SK-N-SH treated with all-trans-retinoic acid at 6 μM for 48 hours (cell line): ENCODE results near the gene HAVCR2.

Source experiments
- ATAC-seq: fragments of 200-7000 bp; cut with Tn5 transposase; 3 replicates; pipeline ENCODE4 v1.9.1; 2020; ENCODE audit warnings: mild to moderate bottlenecking, moderate library complexity
- ARNTL ChIP-seq: fragments of 450-650 bp; formaldehyde crosslinking; IDR thresholded peaks from 2 replicates; pipeline ENCODE4 v1.5.0; 2020; ENCODE audit warnings: low read depth, mild to moderate bottlenecking, moderate library complexity, borderline replicate concordance
- BACH2 ChIP-seq: fragments of 250-450 bp; sonication (Bioruptor Pico); IDR thresholded peaks from 2 replicates; pipeline ENCODE4 v1.9.0; 2021; ENCODE audit warnings: mild to moderate bottlenecking, borderline replicate concordance
- ESRRG ChIP-seq: fragments of 250-450 bp; sonication (Bioruptor Pico); IDR thresholded peaks from 2 replicates; pipeline ENCODE4 v1.6.1; 2021; ENCODE audit warnings: mild to moderate bottlenecking
- ISL1 ChIP-seq: fragments of 250-450 bp; sonication (Bioruptor Pico); IDR thresholded peaks from 2 replicates; pipeline ENCODE4 v2.1.2; 2022; ENCODE audit warnings: mild to moderate bottlenecking, moderate library complexity
- TCF4 ChIP-seq: fragments of 250-450 bp; sonication (Bioruptor Pico); IDR thresholded peaks from 2 replicates; pipeline ENCODE4 v1.8.0; 2021; ENCODE audit warnings: mild to moderate bottlenecking, moderate library complexity, borderline replicate concordance
- ZC3H10 ChIP-seq: fragments of 250-450 bp; sonication (Bioruptor Pico); IDR thresholded peaks from 2 replicates; pipeline ENCODE4 v1.5.1; 2021; ENCODE audit warnings: mild to moderate bottlenecking, moderate library complexity
- ZFP30 ChIP-seq: fragments of 450-650 bp; formaldehyde crosslinking; IDR thresholded peaks from 2 replicates; pipeline ENCODE4 v1.5.0; 2022; ENCODE audit warnings: mild to moderate bottlenecking, moderate library complexity
- ZNF70 ChIP-seq: fragments of 450-650 bp; formaldehyde crosslinking; IDR thresholded peaks from 2 replicates; pipeline ENCODE4 v1.5.0; 2020; ENCODE audit warnings: mild to moderate bottlenecking, moderate library complexity
- ZNF8 ChIP-seq: fragments of 450-650 bp; formaldehyde crosslinking; IDR thresholded peaks from 2 replicates; pipeline ENCODE4 v1.5.0; 2020; ENCODE audit warnings: mild to moderate bottlenecking, moderate library complexity
- TF ChIP-seq, protein P1 (sequence below): fragments of 250-450 bp; sonication (Bioruptor Pico); IDR thresholded peaks from 2 replicates; pipeline ENCODE4 v1.8.0; 2020; ENCODE audit warnings: mild to moderate bottlenecking, moderate library complexity, borderline replicate concordance
- TF ChIP-seq, protein P2 (sequence below): fragments of 250-450 bp; sonication (Bioruptor Pico); IDR thresholded peaks from 2 replicates; pipeline ENCODE4 v1.8.0; 2021; ENCODE audit warnings: low read depth, mild to moderate bottlenecking, moderate library complexity, borderline replicate concordance
- TF ChIP-seq, protein P3 (sequence below): fragments of 250-450 bp; sonication (Bioruptor Pico); IDR thresholded peaks from 2 replicates; pipeline ENCODE4 v1.5.1; 2021; ENCODE audit warnings: mild to moderate bottlenecking, moderate library complexity
- TF ChIP-seq, protein P4 (sequence below): fragments of 250-450 bp; sonication (Bioruptor Pico); IDR thresholded peaks from 2 replicates; pipeline ENCODE4 v1.5.0; 2020; ENCODE audit warnings: mild to moderate bottlenecking, moderate library complexity
- TF ChIP-seq, protein P5 (sequence below): fragments of 250-450 bp; sonication (Bioruptor Pico); IDR thresholded peaks from 2 replicates; pipeline ENCODE4 v1.5.1; 2020; ENCODE audit warnings: low read depth, mild to moderate bottlenecking, moderate library complexity

HAVCR2 gene

DNA sequence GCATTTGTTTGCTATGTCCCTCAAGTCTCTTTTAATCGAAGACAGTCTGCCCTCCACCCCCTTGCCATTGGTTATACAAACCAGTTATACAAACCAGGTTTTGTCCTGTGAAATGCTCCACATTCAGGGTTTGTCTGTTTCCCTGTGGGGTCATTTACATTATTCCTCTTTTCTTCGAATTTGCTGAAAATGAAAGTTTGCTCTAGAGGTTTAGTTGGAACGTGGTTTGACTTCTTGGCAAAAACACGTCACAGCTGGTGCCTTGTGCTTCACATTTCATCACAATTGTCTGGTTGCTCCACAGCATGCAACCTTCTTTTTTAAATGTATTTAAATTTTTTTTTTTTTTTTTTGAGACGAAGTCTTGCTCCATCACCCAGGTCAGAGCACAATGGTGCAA is 4.2 kb upstream of the HAVCR2 start:
- TF ChIP-seq ESRRG (no peak), TCF4 (no peak)
- TF ChIP-seq, protein P1, sequence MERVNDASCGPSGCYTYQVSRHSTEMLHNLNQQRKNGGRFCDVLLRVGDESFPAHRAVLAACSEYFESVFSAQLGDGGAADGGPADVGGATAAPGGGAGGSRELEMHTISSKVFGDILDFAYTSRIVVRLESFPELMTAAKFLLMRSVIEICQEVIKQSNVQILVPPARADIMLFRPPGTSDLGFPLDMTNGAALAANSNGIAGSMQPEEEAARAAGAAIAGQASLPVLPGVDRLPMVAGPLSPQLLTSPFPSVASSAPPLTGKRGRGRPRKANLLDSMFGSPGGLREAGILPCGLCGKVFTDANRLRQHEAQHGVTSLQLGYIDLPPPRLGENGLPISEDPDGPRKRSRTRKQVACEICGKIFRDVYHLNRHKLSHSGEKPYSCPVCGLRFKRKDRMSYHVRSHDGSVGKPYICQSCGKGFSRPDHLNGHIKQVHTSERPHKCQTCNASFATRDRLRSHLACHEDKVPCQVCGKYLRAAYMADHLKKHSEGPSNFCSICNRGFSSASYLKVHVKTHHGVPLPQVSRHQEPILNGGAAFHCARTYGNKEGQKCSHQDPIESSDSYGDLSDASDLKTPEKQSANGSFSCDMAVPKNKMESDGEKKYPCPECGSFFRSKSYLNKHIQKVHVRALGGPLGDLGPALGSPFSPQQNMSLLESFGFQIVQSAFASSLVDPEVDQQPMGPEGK: no peak
- ATAC-seq: no peak

DNA sequence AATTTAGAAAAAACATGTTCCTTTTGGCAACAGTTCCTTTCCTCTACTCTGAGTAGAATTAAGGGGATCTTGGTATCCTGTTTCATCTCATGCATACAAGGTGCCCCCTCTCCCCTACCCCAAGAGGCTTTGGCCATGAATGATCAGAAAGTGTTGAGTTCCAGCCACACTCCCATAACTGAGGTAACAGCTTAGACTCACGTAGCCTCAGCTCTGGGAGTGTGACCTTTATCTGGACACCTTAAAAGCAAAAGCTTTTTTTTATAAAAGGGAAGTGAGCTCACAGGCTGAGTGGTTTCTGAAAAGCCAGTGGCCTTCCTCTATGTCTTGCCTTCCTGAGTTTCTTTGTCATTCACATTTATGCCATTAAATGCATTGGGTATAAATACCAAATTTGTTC is 900 bp upstream of the HAVCR2 start:
- TF ChIP-seq BACH2 (CRISPR knock-in tag): no peak
- TF ChIP-seq, protein P2, sequence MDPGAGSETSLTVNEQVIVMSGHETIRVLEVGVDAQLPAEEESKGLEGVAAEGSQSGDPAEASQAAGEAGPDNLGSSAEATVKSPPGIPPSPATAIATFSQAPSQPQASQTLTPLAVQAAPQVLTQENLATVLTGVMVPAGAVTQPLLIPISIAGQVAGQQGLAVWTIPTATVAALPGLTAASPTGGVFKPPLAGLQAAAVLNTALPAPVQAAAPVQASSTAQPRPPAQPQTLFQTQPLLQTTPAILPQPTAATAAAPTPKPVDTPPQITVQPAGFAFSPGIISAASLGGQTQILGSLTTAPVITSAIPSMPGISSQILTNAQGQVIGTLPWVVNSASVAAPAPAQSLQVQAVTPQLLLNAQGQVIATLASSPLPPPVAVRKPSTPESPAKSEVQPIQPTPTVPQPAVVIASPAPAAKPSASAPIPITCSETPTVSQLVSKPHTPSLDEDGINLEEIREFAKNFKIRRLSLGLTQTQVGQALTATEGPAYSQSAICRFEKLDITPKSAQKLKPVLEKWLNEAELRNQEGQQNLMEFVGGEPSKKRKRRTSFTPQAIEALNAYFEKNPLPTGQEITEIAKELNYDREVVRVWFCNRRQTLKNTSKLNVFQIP (CRISPR knock-in tag): no peak
- TF ChIP-seq, protein P3, sequence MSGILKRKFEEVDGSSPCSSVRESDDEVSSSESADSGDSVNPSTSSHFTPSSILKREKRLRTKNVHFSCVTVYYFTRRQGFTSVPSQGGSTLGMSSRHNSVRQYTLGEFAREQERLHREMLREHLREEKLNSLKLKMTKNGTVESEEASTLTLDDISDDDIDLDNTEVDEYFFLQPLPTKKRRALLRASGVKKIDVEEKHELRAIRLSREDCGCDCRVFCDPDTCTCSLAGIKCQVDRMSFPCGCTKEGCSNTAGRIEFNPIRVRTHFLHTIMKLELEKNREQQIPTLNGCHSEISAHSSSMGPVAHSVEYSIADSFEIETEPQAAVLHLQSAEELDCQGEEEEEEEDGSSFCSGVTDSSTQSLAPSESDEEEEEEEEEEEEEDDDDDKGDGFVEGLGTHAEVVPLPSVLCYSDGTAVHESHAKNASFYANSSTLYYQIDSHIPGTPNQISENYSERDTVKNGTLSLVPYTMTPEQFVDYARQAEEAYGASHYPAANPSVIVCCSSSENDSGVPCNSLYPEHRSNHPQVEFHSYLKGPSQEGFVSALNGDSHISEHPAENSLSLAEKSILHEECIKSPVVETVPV (CRISPR knock-in tag): no peak
- no peak for TF ChIP-seq ZC3H10 (CRISPR knock-in tag)
- no peak for TF ChIP-seq ZFP30 (CRISPR knock-in tag)
- no peak for ATAC-seq

DNA sequence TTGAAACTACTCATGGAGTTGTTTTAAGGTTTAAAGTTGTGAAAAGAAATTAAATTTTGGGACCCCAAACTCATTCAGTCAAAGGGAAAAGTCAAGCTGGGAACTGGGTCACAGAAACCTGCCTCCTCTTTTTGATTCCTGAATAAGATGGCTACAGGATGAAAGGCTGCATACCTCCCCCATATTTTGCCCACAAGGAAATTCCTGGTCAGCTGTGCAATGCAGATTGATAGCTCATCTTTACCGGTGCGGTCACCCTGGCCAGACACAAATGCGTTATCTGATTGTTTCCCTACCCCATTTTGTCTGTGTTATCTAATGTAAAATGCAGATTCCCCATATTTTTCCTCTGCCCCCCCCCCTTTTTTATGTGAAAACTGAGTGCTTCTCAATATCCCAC is 1.3 kb downstream of the HAVCR2 start:
- TF ChIP-seq, protein P1: no peak
- TF ChIP-seq ESRRG: no peak
- TF ChIP-seq ARNTL (CRISPR knock-in tag): no peak
- TF ChIP-seq, protein P4, sequence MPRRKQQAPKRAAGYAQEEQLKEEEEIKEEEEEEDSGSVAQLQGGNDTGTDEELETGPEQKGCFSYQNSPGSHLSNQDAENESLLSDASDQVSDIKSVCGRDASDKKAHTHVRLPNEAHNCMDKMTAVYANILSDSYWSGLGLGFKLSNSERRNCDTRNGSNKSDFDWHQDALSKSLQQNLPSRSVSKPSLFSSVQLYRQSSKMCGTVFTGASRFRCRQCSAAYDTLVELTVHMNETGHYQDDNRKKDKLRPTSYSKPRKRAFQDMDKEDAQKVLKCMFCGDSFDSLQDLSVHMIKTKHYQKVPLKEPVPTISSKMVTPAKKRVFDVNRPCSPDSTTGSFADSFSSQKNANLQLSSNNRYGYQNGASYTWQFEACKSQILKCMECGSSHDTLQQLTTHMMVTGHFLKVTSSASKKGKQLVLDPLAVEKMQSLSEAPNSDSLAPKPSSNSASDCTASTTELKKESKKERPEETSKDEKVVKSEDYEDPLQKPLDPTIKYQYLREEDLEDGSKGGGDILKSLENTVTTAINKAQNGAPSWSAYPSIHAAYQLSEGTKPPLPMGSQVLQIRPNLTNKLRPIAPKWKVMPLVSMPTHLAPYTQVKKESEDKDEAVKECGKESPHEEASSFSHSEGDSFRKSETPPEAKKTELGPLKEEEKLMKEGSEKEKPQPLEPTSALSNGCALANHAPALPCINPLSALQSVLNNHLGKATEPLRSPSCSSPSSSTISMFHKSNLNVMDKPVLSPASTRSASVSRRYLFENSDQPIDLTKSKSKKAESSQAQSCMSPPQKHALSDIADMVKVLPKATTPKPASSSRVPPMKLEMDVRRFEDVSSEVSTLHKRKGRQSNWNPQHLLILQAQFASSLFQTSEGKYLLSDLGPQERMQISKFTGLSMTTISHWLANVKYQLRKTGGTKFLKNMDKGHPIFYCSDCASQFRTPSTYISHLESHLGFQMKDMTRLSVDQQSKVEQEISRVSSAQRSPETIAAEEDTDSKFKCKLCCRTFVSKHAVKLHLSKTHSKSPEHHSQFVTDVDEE (CRISPR knock-in tag): no peak
- no peak for TF ChIP-seq BACH2 (CRISPR knock-in tag)
- TF ChIP-seq, all 23 proteins: peak for 0
- ATAC-seq: no peak

DNA sequence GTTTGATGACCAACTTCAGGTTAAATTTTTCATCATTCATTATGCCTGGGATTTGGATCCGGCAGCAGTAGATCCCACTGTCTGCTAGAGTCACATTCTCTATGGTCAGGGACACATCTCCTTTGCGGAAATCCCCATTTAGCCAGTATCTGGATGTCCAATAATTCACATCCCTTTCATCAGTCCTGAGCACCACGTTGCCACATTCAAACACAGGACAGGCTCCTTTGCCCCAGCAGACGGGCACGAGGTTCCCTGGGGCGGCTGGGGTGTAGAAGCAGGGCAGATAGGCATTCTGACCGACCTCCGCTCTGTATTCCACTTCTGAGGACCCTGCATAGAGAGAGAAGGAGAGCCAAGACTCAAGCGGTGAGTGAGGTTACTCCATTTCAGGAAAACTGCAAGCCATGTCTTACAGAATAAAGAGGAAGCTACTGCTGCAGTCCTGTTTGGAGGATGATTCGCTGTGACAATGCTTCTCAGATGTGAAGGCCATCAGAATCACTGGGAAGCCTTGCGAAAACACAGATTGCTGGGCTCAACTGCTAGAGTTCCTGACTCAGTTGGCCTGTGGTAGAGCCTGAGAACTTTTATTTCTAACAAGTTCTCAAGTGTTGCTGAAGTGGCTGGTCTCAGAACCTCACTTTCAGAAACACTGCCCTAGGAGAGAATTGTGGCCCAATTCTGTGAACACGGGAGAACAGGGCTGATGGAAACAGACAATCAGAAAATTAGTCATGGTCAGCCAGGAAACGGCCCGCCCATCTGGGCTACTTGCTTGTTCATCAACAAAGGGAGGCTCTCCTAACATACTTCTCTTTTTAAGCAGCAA is 2.0 kb downstream of the HAVCR2 start:
- ATAC-seq: no peak
- TF ChIP-seq, protein P5, sequence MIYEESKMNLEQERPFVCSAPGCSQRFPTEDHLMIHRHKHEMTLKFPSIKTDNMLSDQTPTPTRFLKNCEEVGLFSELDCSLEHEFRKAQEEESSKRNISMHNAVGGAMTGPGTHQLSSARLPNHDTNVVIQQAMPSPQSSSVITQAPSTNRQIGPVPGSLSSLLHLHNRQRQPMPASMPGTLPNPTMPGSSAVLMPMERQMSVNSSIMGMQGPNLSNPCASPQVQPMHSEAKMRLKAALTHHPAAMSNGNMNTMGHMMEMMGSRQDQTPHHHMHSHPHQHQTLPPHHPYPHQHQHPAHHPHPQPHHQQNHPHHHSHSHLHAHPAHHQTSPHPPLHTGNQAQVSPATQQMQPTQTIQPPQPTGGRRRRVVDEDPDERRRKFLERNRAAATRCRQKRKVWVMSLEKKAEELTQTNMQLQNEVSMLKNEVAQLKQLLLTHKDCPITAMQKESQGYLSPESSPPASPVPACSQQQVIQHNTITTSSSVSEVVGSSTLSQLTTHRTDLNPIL (CRISPR knock-in tag): no peak
- TF ChIP-seq ARNTL (CRISPR knock-in tag) (no peak), ZNF8 (CRISPR knock-in tag) (no peak), ZNF70 (CRISPR knock-in tag) (no peak), TCF4 (no peak), ISL1 (CRISPR knock-in tag) (no peak), ZC3H10 (CRISPR knock-in tag) (no peak)
- TF ChIP-seq, protein P4 (CRISPR knock-in tag): no peak
